Fibroblast of villous mesenchyme (primary cell): ENCODE results near the gene CAVIN1. TPM values are rescaled to one million over a fixed set of nuclear protein-coding genes. Genes with fewer than 3 reads are reported as not detected.
"Not testable (repeated sequence)": the region's sequence is repeated elsewhere in the genome, so short reads cannot be mapped to it uniquely, and the experiment has no call there.

Source experiments
- DNase-seq: peaks from one replicate; pipeline ENCODE4 v3.0.0-alpha.2; 2010; ENCODE audit warnings: low read depth
- H3K4me3 ChIP-seq: 2 replicates; pipeline ENCODE4 v1.5.1; 2011; ENCODE audit warnings: low read depth, mild to moderate bottlenecking, low read length
- CTCF ChIP-seq: IDR thresholded peaks from 2 replicates; pipeline ENCODE4 v1.5.1; 2012; ENCODE audit warnings: low read depth, mild to moderate bottlenecking, low read length; ENCODE audit not compliant: insufficient read depth
- total RNA-seq: library from RNA; depleted of rRNA; stranded (reverse); fragments of >200 nt; gene quantifications from 2 replicates; pipeline ENCODE4 v1.2.3, GENCODE V29; 2012

Gene CAVIN1
- total RNA-seq, 1 donor: 988 TPM

GRCh38 chr17:42428141-42428944, 5.3 kb upstream of the CAVIN1 start:
- DNase-seq: peak; percentile 90
- H3K4me3 ChIP-seq: no peak overlapping the region
- peak; percentile 82 for TF ChIP-seq CTCF

GRCh38 chr17:42424991-42425610, 2.0 kb upstream of the CAVIN1 start:
- H3K4me3 ChIP-seq: no peak overlapping the region
- no peak for DNase-seq
- no peak for TF ChIP-seq CTCF

GRCh38 chr17:42423766-42424165, 710 bp upstream of the CAVIN1 start:
- no peak for DNase-seq
- peak overlapping the region; percentile 90 for H3K4me3 ChIP-seq
- TF ChIP-seq CTCF: no peak

GRCh38 chr17:42422412-42422957, 571 bp downstream of the CAVIN1 start:
- DNase-seq: peak; percentile 32
- H3K4me3 ChIP-seq: peak overlapping the region; percentile 90
- TF ChIP-seq CTCF: no peak

- H3K4me3 ChIP-seq: peak overlapping the region; percentile 90
- no peak for TF ChIP-seq CTCF
- DNase-seq: peak; percentile 60
Measured at GRCh38 chr17:42421507-42422338, 1.3 kb downstream of the CAVIN1 start.

GRCh38 chr17:42421136-42421506, 1.9 kb downstream of the CAVIN1 start:
- TF ChIP-seq CTCF: no peak
- no peak for DNase-seq
- peak overlapping the region; percentile 90 for H3K4me3 ChIP-seq

- H3K4me3 ChIP-seq, DNase-seq: not testable (repeated sequence)
Measured at GRCh38 chr17:42417981-42418380, 5.1 kb downstream of the CAVIN1 start.
